CD4-positive, alpha-beta T cell (primary cell): ENCODE measurements around the gene PARD3B. TPM values are rescaled to one million over a fixed set of nuclear protein-coding genes. Genes with fewer than 3 reads are reported as not detected.

Experiments used
- ATAC-seq: fragments of 200-7000 bp; cut with Tn5 transposase; one replicate; pipeline ENCODE4 v1.10.0; 2022; ENCODE audit warnings: mild to moderate bottlenecking; ENCODE audit not compliant: poor library complexity
- CTCF ChIA-PET: fragments of 350-600 bp; sonication (Branson Sonifier 250); formaldehyde crosslinking; loops from one replicate; lab custom pipeline; 2021; ENCODE audit warnings: antibody characterized with exemption, inconsistent platforms; lab: Charles Lee
- POLR2A ChIA-PET: fragments of 350-600 bp; sonication (Branson Sonifier 250); formaldehyde crosslinking; loops from one replicate; lab custom pipeline; 2021; ENCODE audit warnings: antibody characterized with exemption, inconsistent platforms; lab: Charles Lee
- DNase-seq, 14 experiments: peaks; one replicate each; pipeline ENCODE4 v3.0.0-alpha.2; 2013 to 2020; ENCODE audit warnings: mixed read lengths in 2 of 14
- H3K27ac ChIP-seq, 2 donors: one replicate each; pipeline versions ENCODE4 v1.5.1 to v1.7.0; 2013; ENCODE audit warnings: low read length in 2 of 2, low read depth in 1 of 2, mild to moderate bottlenecking in 1 of 2
- H3K27me3 ChIP-seq, 2 experiments: 1 replicate in 1 of 2; 2 replicates in 1 of 2; pipeline versions ENCODE4 v1.6.1 to v1.7.0; 2013; ENCODE audit warnings: low read length in 2 of 2, control low read depth in 1 of 2, mild to moderate bottlenecking in 1 of 2, moderate library complexity in 1 of 2; ENCODE audit not compliant: insufficient read depth in 2 of 2, control insufficient read depth in 1 of 2
- H3K36me3 ChIP-seq: one replicate; pipeline ENCODE4 v1.6.1; 2013; ENCODE audit warnings: low read length, control low read depth; ENCODE audit not compliant: insufficient read depth
- H3K4me1 ChIP-seq: one replicate; pipeline ENCODE4 v1.6.1; 2013; ENCODE audit warnings: low read length, control low read depth; ENCODE audit not compliant: insufficient read depth
- H3K4me3 ChIP-seq: one replicate; pipeline ENCODE4 v1.5.1; 2013; ENCODE audit warnings: mild to moderate bottlenecking, low read length, moderate library complexity
- H3K9me3 ChIP-seq, 2 experiments: 1 replicate in 1 of 2; 2 replicates in 1 of 2; pipeline versions ENCODE4 v1.6.1 to v1.7.0; 2013; ENCODE audit warnings: low read length in 2 of 2, mild to moderate bottlenecking in 2 of 2, control low read depth in 1 of 2, moderate library complexity in 1 of 2; ENCODE audit not compliant: control insufficient read depth in 1 of 2, insufficient read depth in 1 of 2
- H3K27ac Mint-ChIP-seq: one replicate; pipeline ENCODE4 v1.8.0; 2020; ENCODE audit warnings: mixed read lengths
- H3K27me3 Mint-ChIP-seq: one replicate; pipeline ENCODE4 v1.8.0; 2021; ENCODE audit warnings: mixed read lengths
- H3K36me3 Mint-ChIP-seq: one replicate; pipeline ENCODE4 v1.8.0; 2021; ENCODE audit warnings: low read depth, mixed read lengths
- H3K4me1 Mint-ChIP-seq: one replicate; pipeline ENCODE4 v1.8.0; 2021; ENCODE audit warnings: low read depth, mixed read lengths
- H3K4me3 Mint-ChIP-seq: one replicate; pipeline ENCODE4 v1.8.0; 2020; ENCODE audit warnings: mild to moderate bottlenecking, mixed read lengths
- H3K9me3 Mint-ChIP-seq: one replicate; pipeline ENCODE4 v1.8.0; 2020; ENCODE audit warnings: mixed read lengths
- CTCF ChIP-seq: fragments of 200-600 bp; IDR thresholded peaks from one replicate; pipeline ENCODE4 v1.8.0; 2022; ENCODE audit warnings: antibody characterized with exemption, mild to moderate bottlenecking
- intact Hi-C, 2 experiments: fragments of 100-400 bp; cut with DNase I in 1 of 2; cut with micrococcal nuclease in 1 of 2; formaldehyde crosslinking; loops; one replicate each; pipeline versions ENCODE4 v1.15.1 to v1.9.0; 2023 to 2025; cut with DNase I, micrococcal nuclease
- total RNA-seq, 174 experiments: library from RNA in 2 of 174; stranded (reverse) in 2 of 174; gene quantifications; one replicate each; pipeline ENCODE4 v1.2.3 and lab custom pipeline; 2021 to 2026

Gene PARD3B
- total RNA-seq, 2 experiments from 2014 or later, result 0.87 to 1.9 TPM

GRCh38 chr2:204946892-204947291 lies 401.6 kb downstream of the PARD3B start:
- peaks cover 3 to 15% of the 10 kb centered on the region in 2 experiments for H3K9me3 ChIP-seq
- no peak overlapping the region for H3K27ac ChIP-seq
- Mint-ChIP-seq H3K27ac (peak overlapping the region; percentile 35), H3K4me1 (peaks cover 76% of the 10 kb centered on the region), H3K27me3 (no peaks in the 10 kb centered on the region), H3K36me3 (peaks cover 17% of the 10 kb centered on the region), H3K9me3 (peaks cover 6% of the 10 kb centered on the region), H3K4me3 (no peak overlapping the region)
- POLR2A ChIA-PET, result interaction anchor here (1.0 to 5.3 kb wide), 3 partner anchors 7 to 20 kb away, joined by 3 to 35 read pairs (median 4); no protein-coding TSS in a partner anchor
- DNase-seq (no peak), ATAC-seq (no peak)
- no peaks in the 10 kb centered on the region for H3K36me3 ChIP-seq
- intact Hi-C loops, result no loop called here
- no peak overlapping the region for H3K4me3 ChIP-seq
- H3K4me1 ChIP-seq, result peaks cover 14% of the 10 kb centered on the region
- H3K27me3 ChIP-seq, result no peaks in the 10 kb centered on the region
- no peak for TF ChIP-seq CTCF
- CTCF ChIA-PET, result no interaction called here

- H3K4me1 ChIP-seq, result peaks cover 14% of the 10 kb centered on the region
- ATAC-seq (no peak), DNase-seq (no peak)
- intact Hi-C loops, result no loop called here
- no peak for TF ChIP-seq CTCF
- H3K4me3 Mint-ChIP-seq, result peak overlapping the region; percentile 20
- POLR2A ChIA-PET, result interaction anchor here (1.6 to 5.3 kb wide), 2 partner anchors 12 to 19 kb away, joined by 4 to 35 read pairs; no protein-coding TSS in a partner anchor
- peaks cover 73% of the 10 kb centered on the region for H3K4me1 Mint-ChIP-seq
- no peaks in the 10 kb centered on the region for H3K27me3 ChIP-seq
- peaks cover 3 to 15% of the 10 kb centered on the region in 2 experiments for H3K9me3 ChIP-seq
- H3K27ac Mint-ChIP-seq, result peak overlapping the region; percentile 71
- H3K36me3 ChIP-seq, result no peaks in the 10 kb centered on the region
- H3K27ac ChIP-seq, result no peak overlapping the region
- no peak overlapping the region for H3K4me3 ChIP-seq
- CTCF ChIA-PET, result no interaction called here
- H3K36me3 Mint-ChIP-seq, result peaks cover 17% of the 10 kb centered on the region
- H3K9me3 Mint-ChIP-seq, result peaks cover 6% of the 10 kb centered on the region
- no peaks in the 10 kb centered on the region for H3K27me3 Mint-ChIP-seq
These were observed 402.1 kb downstream of the PARD3B start for GRCh38 chr2:204947405-204947804.

- ChIA-PET CTCF (no interaction called here), POLR2A (interaction anchor here (5.3 kb wide), 1 partner anchor 19 kb away, joined by 35 read pairs; no protein-coding TSS in a partner anchor)
- H3K36me3 Mint-ChIP-seq, result peaks cover 17% of the 10 kb centered on the region
- peaks cover 71% of the 10 kb centered on the region for H3K4me1 Mint-ChIP-seq
- peak overlapping the region; percentile 54 for H3K4me3 Mint-ChIP-seq
- TF ChIP-seq CTCF, result no peak
- DNase-seq, result peak in 3 of 14 experiments; percentile 29 to 46 (median 35)
- peaks cover 3 to 15% of the 10 kb centered on the region in 2 experiments for H3K9me3 ChIP-seq
- intact Hi-C loops, result loop anchor here in 1 of 2 experiments (1.0 kb wide), 1 partner anchor 22 kb away; no protein-coding TSS in a partner anchor
- H3K27me3 ChIP-seq, result no peaks in the 10 kb centered on the region
- peak; percentile 65 for ATAC-seq
- no peak overlapping the region for H3K4me3 ChIP-seq
- peak overlapping the region in 1 of 2 donors; percentile 35 for H3K27ac ChIP-seq
- H3K9me3 Mint-ChIP-seq, result peaks cover 6% of the 10 kb centered on the region
- H3K27me3 Mint-ChIP-seq, result no peaks in the 10 kb centered on the region
- H3K4me1 ChIP-seq, result peaks cover 14% of the 10 kb centered on the region
- no peaks in the 10 kb centered on the region for H3K36me3 ChIP-seq
- peak overlapping the region; percentile 71 for H3K27ac Mint-ChIP-seq
These were observed 402.9 kb downstream of the PARD3B start for GRCh38 chr2:204948024-204948763.
